Transverse colon (tissue), 4 donors: ENCODE measurements around the gene TNFSF8.

ENCODE experiments used
- POLR2A ChIP-seq: fragments of 450-650 bp; IDR thresholded peaks from one replicate; pipeline ENCODE4 v1.6.1; 2016; ENCODE audit warnings: antibody characterized with exemption, mild to moderate bottlenecking, moderate library complexity
- POLR2AphosphoS5 ChIP-seq, 3 donors: sonication (generic); formaldehyde crosslinking; IDR thresholded peaks; one replicate each; pipeline ENCODE4 v1.6.1; 2016; ENCODE audit warnings: antibody characterized with exemption in 3 of 3
- TF ChIP-seq, protein P1 (sequence below), 5 experiments: fragments of 200-600 bp in 3 of 5; fragments of 450-650 bp in 2 of 5; sonication (generic) in 3 of 5; IDR thresholded peaks; 1 replicate in 2 of 5; 2 replicates in 3 of 5; pipeline ENCODE4 v1.5.1; 2016 to 2017; ENCODE audit warnings: antibody characterized with exemption in 5 of 5, inconsistent platforms in 3 of 5, mild to moderate bottlenecking in 2 of 5, moderate library complexity in 1 of 5

DNA sequence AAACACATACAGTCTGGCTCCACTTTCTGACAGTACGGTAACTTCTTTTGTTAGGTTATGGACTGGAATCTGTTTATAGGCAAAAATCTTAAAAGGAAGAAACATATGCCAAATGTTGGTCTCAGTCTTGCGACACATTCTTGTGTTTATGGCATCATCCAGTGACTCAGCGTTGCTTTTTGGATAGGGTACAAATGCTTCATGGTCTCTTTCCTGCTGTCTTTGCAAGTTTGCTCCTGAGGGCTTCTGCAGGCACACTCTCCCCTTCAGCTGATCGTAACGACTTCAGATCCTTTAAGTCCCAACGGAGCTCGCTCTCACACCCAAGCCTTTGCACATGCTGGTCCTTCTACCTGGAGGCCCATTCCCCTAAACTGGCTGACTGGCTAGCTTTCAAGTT, 23.6 kb upstream of the TNFSF8 start:
- TF ChIP-seq, protein P1, sequence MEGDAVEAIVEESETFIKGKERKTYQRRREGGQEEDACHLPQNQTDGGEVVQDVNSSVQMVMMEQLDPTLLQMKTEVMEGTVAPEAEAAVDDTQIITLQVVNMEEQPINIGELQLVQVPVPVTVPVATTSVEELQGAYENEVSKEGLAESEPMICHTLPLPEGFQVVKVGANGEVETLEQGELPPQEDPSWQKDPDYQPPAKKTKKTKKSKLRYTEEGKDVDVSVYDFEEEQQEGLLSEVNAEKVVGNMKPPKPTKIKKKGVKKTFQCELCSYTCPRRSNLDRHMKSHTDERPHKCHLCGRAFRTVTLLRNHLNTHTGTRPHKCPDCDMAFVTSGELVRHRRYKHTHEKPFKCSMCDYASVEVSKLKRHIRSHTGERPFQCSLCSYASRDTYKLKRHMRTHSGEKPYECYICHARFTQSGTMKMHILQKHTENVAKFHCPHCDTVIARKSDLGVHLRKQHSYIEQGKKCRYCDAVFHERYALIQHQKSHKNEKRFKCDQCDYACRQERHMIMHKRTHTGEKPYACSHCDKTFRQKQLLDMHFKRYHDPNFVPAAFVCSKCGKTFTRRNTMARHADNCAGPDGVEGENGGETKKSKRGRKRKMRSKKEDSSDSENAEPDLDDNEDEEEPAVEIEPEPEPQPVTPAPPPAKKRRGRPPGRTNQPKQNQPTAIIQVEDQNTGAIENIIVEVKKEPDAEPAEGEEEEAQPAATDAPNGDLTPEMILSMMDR (IDR thresholded peaks at IDR 0.05) = no peak
- TF ChIP-seq POLR2AphosphoS5 (IDR thresholded peaks at IDR 0.05) (peak; percentile 41 to 67 (median 52)), POLR2A (no peak)
